Measurements from ENCODE around the gene FLYWCH2.
A peak's percentile ranks its signal among the peaks of the same experiment; 100 is the strongest.

Gene FLYWCH2, protein sequence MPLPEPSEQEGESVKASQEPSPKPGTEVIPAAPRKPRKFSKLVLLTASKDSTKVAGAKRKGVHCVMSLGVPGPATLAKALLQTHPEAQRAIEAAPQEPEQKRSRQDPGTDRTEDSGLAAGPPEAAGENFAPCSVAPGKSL

DNA sequence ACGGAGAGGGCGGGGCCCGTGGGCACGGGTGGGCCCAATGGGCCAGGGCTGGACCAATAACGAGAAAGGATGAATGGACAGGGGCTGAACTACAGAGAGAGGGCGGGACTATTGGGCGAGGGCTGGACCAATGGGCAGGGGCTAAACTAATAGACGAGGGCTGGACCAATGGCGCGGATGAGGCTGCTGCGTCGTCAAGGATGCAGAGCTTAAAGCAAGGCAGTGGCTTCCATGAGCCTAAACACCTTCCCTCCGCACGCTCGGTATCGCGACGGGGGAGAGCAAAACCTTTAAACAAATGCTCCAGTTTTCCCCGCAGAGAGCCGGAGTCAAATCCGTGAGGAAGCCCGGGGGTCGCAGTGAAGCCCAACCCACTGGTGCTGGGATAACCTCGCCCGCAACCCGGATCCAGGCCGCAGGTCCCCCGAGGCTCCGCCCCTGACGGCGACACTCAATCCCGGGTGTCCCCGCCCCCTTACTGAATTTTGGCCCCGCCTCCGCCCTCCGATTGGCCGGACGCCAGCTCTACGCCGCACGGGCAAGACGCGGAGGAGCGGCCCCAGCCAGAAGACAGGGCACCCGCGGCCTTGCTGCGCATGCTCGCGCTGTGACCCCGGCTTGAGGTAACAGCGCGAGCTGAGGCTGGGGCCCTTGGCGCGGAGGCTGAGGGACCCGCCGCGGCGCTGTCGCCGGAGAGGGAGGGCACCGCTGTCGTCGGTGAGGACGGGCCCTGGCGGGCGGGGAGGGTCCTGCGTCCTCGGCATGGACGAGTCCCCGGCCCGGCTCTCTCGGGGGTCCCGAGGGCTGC is at the start of gene FLYWCH2:
TSS of gene FLYWCH2 (plus strand) at position 566 of the 808 bp plus-strand sequence. CDS start 13,235 bp downstream, outside the sequence.
- DNase-seq (ENCODE audit: low read depth in 2 of 2): peak; percentile 98

DNA sequence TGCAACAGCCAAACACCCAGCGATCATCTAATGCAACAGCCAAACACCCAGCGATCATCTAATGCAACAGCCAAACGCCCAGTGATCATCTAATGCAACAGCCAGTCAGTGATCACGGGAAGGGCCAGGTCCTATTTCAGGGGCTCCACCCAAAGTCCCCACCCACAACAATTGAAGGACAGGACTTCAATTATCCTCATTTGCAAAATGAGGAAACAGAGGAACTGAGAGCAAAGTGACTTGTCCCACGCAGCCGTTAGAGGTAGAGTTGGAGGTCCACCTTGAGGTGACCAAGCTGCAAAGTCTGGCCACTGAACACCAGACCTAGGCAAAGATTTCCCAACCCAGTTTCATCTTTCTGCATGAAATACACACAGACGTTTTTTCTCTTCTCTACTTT is 49.2 kb upstream of the FLYWCH2 start:
- DNase-seq (ENCODE audit: low read depth in 2 of 2): no peak

DNA sequence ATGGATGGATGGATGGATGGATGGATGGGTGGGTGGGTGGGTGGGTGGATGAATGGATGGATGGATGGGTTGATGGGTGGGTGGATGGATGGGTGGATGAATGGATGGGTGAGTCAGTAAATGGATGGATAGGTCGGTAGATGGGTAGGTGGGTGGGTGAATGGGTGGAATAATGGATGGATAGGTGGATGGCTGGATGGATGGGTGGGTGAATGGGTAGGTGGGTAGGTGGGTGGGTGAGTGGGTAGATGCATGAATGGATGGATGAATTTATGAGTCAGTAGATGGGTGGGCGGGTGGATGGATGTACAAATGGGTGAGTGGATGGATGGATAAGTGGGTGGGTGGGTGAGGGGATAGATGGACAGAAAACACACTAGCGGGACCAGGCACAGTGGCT is 48.0 kb upstream of the FLYWCH2 start:
- DNase-seq (ENCODE audit: low read depth in 2 of 2): no peak

DNA sequence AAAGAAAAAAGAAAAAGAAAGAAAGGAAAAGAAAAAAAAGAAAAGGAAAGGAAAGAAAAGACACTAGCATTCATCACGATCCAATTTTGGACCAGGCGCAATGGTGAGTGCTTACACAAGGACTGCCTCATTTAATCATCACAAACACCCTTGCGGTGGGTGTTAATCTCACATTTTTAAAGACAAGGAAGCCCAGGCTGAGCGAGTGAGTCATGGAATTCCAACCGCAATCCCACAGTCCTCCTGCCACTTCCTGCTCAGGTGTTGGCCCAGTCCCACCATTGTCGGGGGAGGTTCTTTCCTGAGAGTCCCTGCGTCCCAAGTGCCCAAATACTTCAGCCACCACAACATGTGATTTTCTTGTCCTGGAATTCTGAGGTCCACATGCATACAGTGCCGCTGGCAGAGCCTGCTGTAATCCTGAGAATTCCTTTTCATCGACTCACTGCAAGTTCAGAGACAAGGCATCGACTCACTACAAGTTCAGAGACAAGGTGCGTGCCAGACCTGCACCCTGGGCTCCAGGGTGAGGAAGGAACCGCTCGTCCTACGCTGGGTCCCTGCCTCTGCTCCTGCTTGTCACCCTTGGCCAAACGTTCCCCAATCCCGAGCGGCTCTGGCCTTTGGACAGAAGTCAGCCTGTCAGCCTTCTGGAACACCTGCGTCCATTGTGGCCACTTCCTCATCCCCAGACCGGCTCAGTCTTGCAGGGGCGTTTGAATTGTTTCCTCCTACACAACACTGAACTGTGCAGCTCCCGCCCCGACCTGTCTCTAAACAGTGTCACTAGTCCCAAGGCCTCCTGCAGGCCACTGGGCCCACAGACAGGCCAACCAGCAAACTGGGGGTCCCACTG is 47.1 kb upstream of the FLYWCH2 start:
- DNase-seq (ENCODE audit: low read depth in 2 of 2): no peak

DNA sequence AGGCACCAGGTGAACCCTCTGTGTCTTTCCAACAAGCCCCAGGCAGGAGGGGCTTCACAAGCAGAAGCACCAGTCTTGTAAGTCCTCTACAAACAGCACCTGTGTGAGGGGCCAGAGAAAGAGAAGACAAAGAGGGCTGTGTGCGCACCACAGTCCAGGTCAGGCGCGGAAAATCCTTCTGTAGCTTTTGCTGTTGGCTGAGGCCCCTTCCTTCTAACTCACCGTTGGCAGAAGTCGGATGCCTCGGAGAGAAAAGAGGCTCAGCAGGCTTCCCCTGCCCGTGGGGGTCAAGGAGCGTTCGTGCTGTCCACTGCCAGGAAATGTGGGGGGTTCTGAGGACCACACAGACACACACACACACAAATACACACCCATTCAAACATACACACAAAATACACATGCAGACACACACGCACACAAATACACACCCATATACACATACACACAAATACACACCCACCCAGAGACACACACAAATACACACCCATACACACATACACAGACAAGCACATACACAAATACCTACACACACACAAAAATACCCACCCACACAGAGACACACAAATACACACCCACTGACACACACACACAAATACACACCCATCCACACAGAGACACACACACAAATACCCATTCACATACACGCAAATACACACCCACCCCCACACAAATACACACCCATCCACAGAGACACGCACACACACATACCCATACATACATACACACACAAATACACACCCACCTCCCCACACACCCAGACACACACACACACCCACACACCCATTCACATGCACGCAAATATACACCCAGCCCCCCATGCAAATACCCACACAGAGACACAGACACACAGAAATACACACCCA is 46.1 kb upstream of the FLYWCH2 start:
- DNase-seq (ENCODE audit: low read depth in 2 of 2): no peak

DNA sequence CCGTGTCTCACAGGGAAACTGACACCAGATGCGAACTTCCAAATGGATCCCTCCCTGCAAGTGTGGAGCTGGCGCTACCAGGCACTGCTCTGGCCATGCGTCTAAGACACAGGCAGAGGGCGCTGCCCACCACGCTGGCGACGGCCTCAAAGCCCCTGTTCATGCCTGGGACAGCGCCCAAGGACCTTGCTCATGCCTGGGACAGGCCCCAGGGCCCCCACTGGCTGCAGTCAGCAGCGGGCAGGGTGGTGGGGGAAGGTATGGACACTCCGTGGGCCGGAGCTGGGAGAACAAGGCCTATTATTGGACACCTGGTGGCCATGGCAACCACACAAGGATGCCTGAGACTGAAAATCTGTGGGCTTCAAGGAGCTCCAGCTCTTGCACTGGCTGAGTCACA is 44.1 kb upstream of the FLYWCH2 start:
- no peak for DNase-seq (ENCODE audit: low read depth in 2 of 2)

DNA sequence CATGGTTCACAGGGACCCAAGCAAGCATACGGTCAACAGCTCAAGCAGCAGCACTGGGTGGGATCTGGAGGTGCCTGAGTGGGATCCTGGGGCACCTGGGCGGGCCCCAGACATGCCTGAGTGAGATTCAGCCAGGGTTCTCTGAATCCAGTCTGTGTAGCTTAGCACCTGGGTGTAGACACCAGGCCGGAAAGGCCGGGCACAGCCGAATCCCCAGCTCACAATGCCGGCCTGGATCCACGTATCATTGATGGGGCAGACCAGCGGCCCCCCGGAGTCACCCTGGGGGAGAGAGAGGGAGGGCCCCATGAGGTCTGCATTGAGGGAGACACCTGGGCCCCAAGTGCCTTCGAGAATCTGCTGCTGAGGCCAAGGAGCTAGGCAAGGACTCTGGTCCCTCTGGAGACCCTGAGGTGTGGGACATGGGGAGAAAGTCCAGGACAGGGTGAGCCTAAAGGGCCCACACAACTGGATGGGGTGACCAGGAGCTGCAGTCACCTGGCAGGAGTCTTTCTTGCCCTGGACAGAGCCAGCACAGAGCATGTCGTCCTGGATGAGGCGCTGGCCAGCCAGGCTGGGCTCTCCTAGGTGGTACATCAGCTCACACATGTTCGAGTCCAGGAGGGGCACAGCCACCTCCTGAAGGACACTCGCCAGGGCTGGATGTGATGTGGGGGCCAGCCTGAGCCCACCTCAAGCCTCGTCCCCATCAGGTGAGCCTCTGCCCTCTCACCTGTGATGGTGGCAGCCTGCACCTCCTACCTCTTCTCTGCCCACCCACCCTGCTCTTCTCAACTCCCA is 43.2 kb upstream of the FLYWCH2 start:
- no peak for DNase-seq (ENCODE audit: low read depth in 2 of 2)

DNA sequence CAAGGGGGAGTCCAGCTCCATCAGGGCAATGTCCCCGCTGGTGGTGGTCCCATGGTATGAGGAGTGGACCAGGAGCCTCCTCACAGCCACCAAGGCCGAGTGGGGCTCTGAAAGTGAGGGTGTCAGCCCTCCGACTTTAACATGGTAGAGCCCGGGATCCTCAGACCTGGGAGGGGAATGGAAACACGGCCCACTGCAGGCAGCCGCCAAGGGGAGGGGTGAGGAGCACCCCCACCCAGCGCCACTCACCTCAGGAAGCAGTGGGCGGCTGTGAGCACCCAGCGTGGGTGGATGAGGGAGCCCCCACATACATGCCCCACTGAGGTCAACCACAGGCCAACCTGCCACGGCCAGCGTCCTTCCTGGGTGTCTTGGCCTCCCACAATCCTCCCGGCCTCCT is 42.1 kb upstream of the FLYWCH2 start:
- no peak for DNase-seq (ENCODE audit: low read depth in 2 of 2)

DNA sequence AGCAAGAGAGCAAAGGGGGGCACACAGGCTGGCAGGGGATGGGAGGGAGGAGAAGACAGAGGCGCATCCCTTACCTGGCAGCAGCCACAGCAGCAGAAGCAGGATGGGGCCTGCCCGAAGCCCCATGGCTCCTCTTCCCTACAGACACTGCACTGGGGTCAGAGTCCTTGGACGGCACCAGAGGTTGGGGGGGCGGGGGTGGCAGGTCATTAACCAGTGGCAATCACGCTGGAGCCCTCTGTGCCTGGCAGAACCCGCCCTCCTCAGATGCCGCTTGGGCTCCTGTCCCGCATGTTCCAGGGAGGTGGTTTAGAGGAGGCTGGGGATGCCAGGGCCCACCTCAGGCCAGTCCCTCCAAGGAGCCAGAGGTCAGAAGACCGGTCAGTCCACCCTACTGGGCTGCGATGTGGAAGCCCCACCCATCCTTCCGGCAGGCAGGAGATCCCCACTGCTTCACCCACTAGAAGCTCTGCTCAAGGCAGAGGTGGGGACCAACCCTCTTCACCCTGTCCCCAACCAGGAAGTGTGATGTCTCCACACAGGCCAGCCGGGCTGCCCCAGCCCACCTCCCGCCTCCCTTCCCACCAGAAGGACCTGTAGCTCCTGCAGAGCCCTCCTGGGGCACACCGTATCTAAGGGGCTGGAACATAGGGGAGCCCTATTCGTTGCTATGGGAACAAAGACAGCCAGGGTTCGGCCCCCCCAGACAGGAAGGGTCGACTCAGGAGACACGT is 41.2 kb upstream of the FLYWCH2 start:
- DNase-seq (ENCODE audit: low read depth in 2 of 2): no peak

DNA sequence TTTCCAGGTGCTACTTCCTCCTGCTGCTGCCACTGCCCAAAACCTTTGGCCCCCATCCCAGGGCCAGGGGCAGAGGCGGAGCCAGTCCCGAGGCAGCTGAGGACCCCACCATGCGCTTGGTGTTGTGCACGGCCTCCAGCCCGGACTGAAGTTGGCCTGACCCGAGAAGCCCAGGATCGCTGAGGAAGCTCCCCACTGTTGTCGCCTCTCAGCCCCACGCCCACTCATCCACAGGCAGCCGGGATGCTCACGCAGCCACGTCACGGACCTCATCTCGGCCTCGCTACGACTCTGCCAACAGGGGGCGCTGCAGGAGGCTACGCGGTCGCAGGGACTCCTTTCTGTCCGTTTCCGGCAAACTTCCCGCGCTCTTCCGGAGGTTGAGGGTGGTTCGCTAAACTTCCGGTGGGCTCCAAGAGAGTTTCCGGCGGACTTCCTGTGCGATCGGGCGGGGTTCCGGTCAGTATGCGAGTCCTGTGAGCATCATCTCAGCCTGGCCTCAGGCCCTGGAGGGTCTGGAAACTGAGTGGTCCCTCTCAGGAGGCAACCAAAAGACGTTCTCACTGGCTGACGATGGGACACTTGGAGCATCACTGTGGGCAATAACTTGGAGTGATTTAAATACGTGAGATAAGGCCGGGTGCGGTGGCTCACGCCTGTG is 40.5 kb upstream of the FLYWCH2 start:
- DNase-seq (ENCODE audit: low read depth in 2 of 2): peak; percentile 48 to 49

DNA sequence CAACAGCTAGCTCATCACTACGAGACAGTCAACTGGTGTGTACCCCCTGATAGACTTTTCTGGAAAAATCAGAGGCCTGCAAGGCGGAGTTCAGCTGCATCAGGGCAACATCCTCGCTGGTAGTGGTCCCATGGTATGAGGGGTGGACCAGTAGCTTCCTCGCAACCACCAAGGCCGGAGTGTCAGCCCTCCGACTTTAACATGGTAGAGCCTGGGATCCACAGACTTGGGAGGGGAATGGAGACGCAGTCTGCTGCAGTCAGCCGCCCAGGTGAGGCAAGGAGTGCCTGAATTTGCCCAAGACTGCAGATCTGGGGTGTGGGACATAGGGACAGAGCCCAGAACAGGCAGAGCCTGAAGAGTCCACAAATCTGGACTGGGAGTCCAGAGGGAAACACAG is 39.5 kb upstream of the FLYWCH2 start:
- DNase-seq (ENCODE audit: low read depth in 2 of 2): no peak

DNA sequence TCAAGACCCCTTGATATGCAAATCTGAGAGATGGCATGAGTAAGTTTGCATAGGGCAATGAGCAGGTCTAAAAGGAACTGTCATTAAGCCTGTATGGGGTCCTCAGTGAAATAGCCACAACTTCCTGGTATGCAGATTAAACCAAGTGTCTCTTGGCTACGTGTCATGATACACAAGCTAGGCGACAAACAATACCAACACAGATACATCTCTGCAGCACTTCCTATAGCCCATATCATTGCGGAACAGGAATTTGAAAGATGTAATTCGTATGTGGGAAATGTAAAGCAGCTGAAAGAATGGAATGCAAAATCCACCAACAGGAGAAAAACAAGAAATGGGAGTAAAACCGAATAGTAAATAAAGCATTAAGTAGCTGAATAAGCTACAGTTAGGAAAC is 37.9 kb upstream of the FLYWCH2 start:
- no peak for DNase-seq (ENCODE audit: low read depth in 2 of 2)

DNA sequence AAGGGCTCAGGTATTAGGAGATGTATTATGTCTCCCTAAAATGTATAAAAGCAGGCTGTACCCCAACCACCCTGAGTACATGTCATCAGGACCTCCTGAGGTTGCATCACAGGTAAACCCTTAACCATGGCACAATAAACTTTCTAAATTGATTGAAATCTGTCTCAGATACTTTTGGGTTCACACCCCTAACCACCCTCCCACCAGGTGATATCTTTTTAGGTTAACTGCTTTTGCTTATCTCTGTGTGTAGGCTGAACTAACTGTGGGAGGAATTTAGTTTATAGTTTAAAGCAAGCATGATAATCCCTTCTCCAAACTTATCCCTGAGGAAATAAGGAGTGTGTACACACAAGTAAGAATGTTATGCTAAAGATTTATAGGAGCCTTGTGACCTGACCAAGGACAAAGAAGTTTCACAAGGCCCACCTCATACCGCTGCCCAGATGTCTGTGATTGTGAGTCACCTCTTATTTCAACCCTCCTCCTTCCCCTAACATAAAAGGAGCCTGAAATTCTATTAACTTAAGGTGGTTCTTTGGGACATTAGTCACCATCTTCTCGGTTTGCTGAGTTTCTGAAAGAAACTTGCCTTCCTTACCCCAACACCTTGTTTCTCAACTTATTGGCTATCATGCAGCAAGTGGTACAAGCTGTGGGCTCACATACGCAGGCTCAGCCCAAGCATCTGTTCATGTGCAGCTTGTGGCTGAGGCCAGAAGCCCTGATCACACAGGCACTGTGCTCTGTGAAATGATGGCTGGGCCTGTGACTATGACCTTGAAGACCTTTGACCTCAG is 36.3 kb upstream of the FLYWCH2 start:
- no peak for DNase-seq (ENCODE audit: low read depth in 2 of 2)

DNA sequence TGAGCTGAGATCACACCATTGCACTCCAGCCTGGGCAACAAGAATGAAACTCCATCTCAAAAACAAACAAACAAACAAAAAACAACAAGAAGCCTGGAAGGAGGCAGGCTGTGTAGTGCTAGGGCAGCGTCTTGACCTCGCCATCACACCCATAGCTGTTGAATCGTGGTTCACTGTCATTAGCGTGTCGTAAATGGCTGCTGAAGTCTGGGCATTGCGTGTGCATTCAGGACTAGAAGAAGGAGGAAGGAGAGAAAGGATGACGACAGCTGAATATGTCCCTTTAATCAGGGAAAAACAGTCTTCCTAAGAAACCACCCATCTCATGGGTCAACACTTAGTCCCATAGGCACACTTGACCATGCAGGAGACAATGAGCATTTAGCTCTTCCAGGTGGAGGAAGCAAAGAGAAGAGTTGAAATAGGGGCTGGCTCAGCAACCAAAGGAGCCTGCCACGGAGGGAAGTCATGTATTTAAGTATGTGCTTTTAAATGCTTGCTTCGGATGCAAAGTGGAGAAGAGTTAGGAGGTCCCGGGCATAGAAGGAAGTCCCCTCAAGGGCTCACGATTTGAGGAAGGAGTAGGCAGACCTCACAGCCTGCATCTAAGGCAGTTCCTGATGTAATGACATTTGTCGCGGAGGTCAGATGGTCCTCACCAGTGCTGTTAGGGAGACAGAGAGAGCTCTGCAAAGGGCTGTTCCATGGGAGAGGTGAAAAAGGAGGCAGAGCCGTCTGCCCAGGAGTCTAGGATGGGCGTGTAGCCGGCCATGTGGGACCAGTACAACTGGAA is 33.9 kb upstream of the FLYWCH2 start:
- DNase-seq (ENCODE audit: low read depth in 2 of 2): no peak

DNA sequence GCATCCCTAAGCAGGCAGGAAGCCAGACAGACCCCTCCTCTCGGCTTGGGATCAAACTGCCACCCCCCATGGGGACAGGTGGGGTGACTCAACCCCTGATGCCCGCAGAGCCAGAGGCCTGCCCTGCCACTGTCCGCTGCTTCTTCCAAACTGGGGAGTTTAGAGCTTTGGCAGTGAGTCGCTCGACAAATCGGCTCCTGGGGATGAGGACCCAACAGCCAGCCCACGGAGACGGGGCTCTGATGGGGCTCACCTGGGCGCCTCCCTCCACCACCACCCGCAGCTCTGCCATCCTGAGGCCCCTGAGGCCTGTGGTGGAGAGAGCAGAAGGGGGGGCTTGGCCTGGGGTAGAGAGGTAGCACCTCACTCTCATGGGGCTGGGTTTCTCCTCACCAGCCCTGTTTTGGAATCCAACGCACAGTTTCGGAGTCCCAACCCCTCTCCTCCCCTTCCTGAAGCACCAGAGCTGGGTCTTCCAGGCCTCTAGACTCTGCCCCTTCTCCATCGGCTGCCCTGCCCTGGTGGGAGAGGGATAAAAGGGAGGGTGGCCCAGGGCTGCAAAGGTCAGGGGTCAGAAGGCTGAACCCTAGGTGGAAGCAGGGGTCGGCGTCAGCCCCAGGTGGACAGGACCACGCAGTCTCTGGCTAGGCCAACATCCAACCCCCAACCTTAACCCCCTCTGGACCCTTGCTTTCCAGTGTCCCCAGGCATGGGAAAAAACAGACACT is 30.8 kb upstream of the FLYWCH2 start:
- no peak for DNase-seq (ENCODE audit: low read depth in 2 of 2)

DNA sequence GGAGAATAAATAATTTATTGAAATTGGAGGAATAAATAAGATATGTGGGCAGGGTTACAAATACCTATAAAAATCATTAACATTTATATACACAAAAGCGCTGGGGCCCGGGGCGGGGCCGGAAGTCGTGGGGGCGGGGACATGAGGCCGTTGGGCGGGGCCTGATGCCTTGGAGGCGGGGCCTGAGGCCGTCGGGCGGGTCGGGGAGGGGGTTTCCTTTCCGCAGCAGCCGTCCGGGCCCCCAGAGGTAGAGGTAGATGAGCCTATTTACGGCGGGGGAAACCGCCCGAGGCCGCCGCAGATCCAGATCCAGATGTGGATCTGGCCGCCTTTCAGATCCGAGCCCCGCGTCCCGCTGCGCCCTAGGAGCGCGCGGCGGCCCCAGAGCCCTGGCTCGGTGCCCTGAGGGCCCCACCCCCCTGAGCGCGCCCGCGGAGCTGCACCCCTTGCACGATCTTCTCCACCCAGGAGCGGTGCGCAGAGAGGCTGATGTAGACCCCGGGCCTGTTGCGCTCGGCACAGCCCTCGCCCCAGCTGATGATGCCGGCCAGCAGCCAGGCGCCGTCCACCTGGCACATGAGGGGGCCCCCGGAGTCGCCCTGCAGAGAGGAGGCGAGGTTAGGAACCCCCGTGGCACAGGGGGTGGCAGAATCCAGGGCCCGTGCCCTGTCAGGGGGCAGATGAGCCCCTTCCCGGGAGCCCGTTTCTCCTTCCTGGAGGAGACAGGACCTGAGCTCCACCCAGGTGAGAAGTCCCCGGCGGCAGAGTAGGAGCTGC is 30.1 kb upstream of the FLYWCH2 start:
- no peak for DNase-seq (ENCODE audit: low read depth in 2 of 2)
